Measurements from ENCODE around the gene ZSCAN23.
"Not testable (repeated sequence)": the region's sequence is repeated elsewhere in the genome, so short reads cannot be mapped to it uniquely, and the experiment has no call there.

The ZSCAN23 gene

GRCh38 chr6:28444759-28445158, 1.5 kb upstream of the ZSCAN23 start:
- H3K9me3 ChIP-seq (ENCODE audit: control insufficient read depth, insufficient read depth, low read depth, low read length); H3K36me3 ChIP-seq (ENCODE audit: control insufficient read depth in 2 of 2, insufficient read depth in 1 of 2, low read length in 2 of 2); H3K4me3 ChIP-seq (ENCODE audit: low read depth, low read length); H3K27ac ChIP-seq (ENCODE audit: extremely low read depth, low read depth, low read length); H3K4me1 ChIP-seq (ENCODE audit: control insufficient read depth, insufficient read depth, low read length): not testable (repeated sequence)
- TF ChIP-seq SP2 (tag by site-specific recombination; IDR thresholded peaks at IDR 0.05): peak; percentile 54
- ChIA-PET CTCF (interaction anchor here (1.4 kb wide), 1 partner anchor 98 kb away, joined by 4 read pairs; no protein-coding TSS in a partner anchor), POLR2A (interaction anchor here (1.1 kb wide), 1 partner anchor 142 kb away, joined by 3 read pairs; a partner anchor contains a TSS)

DNA sequence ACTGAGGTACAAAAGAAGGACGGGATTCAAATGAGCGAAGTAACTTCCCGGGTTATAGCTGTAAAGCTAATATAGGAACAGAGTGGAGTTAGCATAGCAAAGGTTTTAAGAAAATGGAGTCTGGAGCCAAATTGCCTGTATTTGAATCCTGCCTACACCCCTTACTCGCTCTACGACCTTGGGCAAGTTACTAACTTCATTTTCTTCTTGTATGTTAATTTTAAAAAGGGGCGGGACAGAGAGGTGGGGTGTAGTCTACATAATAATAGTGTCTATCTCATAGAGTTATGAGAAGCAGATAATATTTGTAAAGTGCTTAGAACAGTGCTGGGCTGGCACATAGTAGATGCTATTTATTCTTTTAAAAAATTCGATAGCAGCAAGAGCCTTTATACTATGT, 705 bp downstream of the ZSCAN23 start:
- Histone ChIP-seq H3K4me3 (ENCODE audit: low read depth, low read length) (peak overlapping the region; percentile 83), H3K4me1 (ENCODE audit: control insufficient read depth, insufficient read depth, low read length) (peaks cover 2% of the 10 kb centered on the region; the same call in 1 of the 2 replicates), H3K9me3 (ENCODE audit: control insufficient read depth, insufficient read depth, low read depth, low read length) (no peaks in the 10 kb centered on the region), H3K27ac (ENCODE audit: extremely low read depth, low read depth, low read length) (no peak overlapping the region), H3K36me3 (ENCODE audit: control insufficient read depth in 2 of 2, insufficient read depth in 1 of 2, low read length in 2 of 2) (peaks cover 0 to 4% of the 10 kb centered on the region in 2 experiments; a peak in 1 of 3 replicates)
- ChIA-PET CTCF (interaction anchor here (1.5 kb wide), 1 partner anchor 100 kb away, joined by 3 read pairs; no protein-coding TSS in a partner anchor), POLR2A (interaction anchor here (0.7 to 2.3 kb wide), 13 partner anchors 8 to 604 kb away, joined by 3 to 6 read pairs (median 3); partner anchors contain the start of genes ZKSCAN3 and ZSCAN12)
- no peak for TF ChIP-seq BCL11B (tag by site-specific recombination; IDR thresholded peaks at IDR 0.05; ENCODE audit: low read depth)
- no peak for TF ChIP-seq ZNF510 (tag by site-specific recombination; IDR thresholded peaks at IDR 0.05; ENCODE audit: insufficient replicate concordance)
- no peak for TF ChIP-seq ZNF544 (tag by site-specific recombination; IDR thresholded peaks at IDR 0.05)
- no peak for TF ChIP-seq ZNF148 (tag by site-specific recombination; IDR thresholded peaks at IDR 0.05; ENCODE audit: borderline replicate concordance)
- TF ChIP-seq KLF7 (tag by site-specific recombination; IDR thresholded peaks at IDR 0.05; ENCODE audit: borderline replicate concordance): no peak
- TF ChIP-seq FEZF1 (tag by site-specific recombination; IDR thresholded peaks at IDR 0.05): no peak
- TF ChIP-seq RBAK (tag by site-specific recombination; IDR thresholded peaks at IDR 0.05): no peak
- TF ChIP-seq GLIS2 (tag by site-specific recombination; IDR thresholded peaks at IDR 0.05): no peak
- TF ChIP-seq, protein P1, sequence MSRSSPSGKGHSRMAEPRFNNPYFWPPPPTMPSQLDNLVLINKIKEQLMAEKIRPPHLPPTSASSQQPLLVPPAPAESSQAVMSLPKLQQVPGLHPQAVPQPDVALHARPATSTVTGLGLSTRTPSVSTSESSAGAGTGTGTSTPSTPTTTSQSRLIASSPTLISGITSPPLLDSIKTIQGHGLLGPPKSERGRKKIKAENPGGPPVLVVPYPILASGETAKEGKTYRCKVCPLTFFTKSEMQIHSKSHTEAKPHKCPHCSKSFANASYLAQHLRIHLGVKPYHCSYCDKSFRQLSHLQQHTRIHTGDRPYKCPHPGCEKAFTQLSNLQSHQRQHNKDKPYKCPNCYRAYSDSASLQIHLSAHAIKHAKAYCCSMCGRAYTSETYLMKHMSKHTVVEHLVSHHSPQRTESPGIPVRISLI (tag by site-specific recombination; IDR thresholded peaks at IDR 0.05): no peak
- no peak for TF ChIP-seq KLF8 (tag by site-specific recombination; IDR thresholded peaks at IDR 0.05)
- no peak for TF ChIP-seq BCL11A (tag by site-specific recombination; IDR thresholded peaks at IDR 0.05; ENCODE audit: low read depth)

GRCh38 chr6:28436404-28436803, 6.9 kb downstream of the ZSCAN23 start:
- Histone ChIP-seq H3K27ac (ENCODE audit: extremely low read depth, low read depth, low read length) (no peak overlapping the region), H3K36me3 (ENCODE audit: control insufficient read depth in 2 of 2, insufficient read depth in 1 of 2, low read length in 2 of 2) (peaks cover 9 to 21% of the 10 kb centered on the region in 2 experiments; a peak in 1 of 3 replicates), H3K4me1 (ENCODE audit: control insufficient read depth, insufficient read depth, low read length) (no peaks in the 10 kb centered on the region), H3K9me3 (ENCODE audit: control insufficient read depth, insufficient read depth, low read depth, low read length) (no peaks in the 10 kb centered on the region), H3K4me3 (ENCODE audit: low read depth, low read length) (no peak overlapping the region)
- TF ChIP-seq KLF8 (tag by site-specific recombination; IDR thresholded peaks at IDR 0.05) (no peak), ZNF16 (tag by site-specific recombination; IDR thresholded peaks at IDR 0.05; ENCODE audit: low read depth) (no peak), WT1 (tag by site-specific recombination; IDR thresholded peaks at IDR 0.05) (no peak), ZNF645 (tag by site-specific recombination; IDR thresholded peaks at IDR 0.05) (no peak), ZNF2 (tag by site-specific recombination; IDR thresholded peaks at IDR 0.05) (no peak), ZBTB17 (tag by site-specific recombination; IDR thresholded peaks at IDR 0.05) (no peak), ZNF324 (tag by site-specific recombination; IDR thresholded peaks at IDR 0.05) (no peak)
- TF ChIP-seq, protein P2, sequence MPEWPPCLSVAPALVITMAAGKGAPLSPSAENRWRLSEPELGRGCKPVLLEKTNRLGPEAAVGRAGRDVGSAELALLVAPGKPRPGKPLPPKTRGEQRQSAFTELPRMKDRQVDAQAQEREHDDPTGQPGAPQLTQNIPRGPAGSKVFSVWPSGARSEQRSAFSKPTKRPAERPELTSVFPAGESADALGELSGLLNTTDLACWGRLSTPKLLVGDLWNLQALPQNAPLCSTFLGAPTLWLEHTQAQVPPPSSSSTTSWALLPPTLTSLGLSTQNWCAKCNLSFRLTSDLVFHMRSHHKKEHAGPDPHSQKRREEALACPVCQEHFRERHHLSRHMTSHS (tag by site-specific recombination; IDR thresholded peaks at IDR 0.05): no peak
- ChIA-PET CTCF (interaction anchor here (0.9 kb wide), 1 partner anchor 148 kb away, joined by 3 read pairs; no protein-coding TSS in a partner anchor), POLR2A (no interaction called here)
